GM12873 (cell line): Measurements from ENCODE around the gene ZDHHC8.

Experiments
- TF ChIP-seq, protein P1 (sequence below): IDR thresholded peaks from 2 replicates; pipeline ENCODE4 v1.5.1; 2012; ENCODE audit warnings: low read depth, mild to moderate bottlenecking, moderate library complexity, low read length, control low read depth; ENCODE audit not compliant: insufficient read depth; ENCODE audit errors: missing control alignments

The ZDHHC8 gene

GRCh38 chr22:20112623-20113511 lies 18.7 kb upstream of the ZDHHC8 start:
- TF ChIP-seq, protein P1, sequence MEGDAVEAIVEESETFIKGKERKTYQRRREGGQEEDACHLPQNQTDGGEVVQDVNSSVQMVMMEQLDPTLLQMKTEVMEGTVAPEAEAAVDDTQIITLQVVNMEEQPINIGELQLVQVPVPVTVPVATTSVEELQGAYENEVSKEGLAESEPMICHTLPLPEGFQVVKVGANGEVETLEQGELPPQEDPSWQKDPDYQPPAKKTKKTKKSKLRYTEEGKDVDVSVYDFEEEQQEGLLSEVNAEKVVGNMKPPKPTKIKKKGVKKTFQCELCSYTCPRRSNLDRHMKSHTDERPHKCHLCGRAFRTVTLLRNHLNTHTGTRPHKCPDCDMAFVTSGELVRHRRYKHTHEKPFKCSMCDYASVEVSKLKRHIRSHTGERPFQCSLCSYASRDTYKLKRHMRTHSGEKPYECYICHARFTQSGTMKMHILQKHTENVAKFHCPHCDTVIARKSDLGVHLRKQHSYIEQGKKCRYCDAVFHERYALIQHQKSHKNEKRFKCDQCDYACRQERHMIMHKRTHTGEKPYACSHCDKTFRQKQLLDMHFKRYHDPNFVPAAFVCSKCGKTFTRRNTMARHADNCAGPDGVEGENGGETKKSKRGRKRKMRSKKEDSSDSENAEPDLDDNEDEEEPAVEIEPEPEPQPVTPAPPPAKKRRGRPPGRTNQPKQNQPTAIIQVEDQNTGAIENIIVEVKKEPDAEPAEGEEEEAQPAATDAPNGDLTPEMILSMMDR = no peak

- TF ChIP-seq, protein P1 = no peak
These were observed 17.9 kb upstream of the ZDHHC8 start for GRCh38 chr22:20113551-20114310.

DNA sequence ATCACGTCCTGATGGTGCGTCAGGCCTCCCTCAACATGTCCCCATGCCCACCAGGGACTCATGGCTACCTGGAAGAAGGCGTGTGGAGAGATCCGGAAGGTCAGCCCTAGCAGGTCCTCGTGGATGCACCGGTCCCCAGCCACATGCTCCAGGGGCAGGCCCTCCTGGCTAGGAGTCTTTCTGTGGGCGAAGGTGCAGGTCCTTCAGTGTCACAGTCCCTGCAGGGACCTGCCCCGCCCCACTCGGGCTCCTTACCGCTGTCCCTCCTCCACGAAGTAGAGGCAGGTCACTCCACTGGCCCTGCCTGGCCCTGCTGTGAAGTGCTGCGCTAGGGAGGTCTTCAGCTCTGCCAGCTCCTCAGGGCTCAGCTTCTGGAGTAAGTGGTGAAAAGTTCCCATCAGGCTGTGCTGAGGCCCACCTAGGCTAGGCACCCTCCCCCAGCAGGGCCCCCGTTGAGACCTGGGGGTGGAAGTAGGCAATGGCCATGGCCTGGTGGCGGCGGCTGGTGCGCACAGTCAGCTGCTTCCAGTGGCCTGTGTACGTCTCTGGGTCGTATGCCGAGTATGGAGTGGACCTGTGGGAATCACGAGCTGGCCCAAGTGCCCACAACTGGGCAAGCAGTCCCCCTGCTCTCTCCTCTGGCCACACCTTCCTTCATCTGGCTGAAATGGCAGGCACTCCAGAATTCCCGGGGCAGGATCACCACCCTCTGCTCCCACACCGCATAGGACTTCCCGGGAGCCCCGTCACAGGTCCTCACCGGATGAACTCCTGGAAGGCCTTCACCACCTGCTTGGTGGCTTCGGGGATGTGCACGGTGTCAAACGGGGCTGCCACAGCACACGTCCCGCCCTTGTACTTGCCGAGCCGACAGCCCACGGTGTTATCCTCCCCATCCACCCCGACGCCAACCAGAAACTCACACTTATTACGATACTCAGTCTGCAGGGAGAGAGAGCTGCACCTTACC lies 16.8 kb upstream of the ZDHHC8 start:
- TF ChIP-seq, protein P1 = no peak

DNA sequence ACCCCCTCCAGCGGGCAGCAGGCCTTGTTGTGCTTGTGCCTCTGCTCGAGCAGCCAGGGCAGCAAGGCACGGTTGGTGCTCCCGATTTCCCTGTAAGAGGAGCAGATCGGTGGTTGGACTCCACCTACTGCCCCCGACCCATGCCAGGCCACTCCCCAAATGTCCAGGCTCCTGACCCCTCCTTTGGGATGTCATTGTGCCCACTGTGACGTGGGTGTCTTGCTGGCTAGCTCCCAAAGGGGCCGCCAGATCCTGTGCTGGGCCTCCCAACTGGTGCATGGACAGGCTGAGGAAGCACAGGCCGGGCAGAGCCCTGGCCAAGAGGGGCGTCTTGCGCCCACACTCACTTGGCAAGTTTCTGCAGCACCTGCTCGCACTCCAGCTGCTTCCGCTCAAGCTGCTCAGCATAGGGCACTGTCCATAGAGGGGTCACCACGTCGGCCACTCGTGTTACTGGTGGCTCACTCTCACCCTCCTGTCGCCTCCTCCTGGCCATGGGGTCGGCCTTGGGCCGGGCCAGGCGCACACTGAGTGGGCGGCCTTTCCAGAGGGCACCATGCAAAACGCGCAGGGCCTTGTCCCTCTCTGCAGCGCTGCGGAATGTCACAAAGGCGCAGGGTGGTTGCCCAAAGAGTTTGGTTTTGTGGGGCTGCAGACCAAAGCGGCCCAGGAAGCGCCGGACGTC lies 15.8 kb upstream of the ZDHHC8 start, which contains the start of gene RANBP1:
TSS of gene RANBP1 (plus strand) at position 414 of the 685 bp plus-strand sequence. CDS start at position 495, 81 bp downstream.
- TF ChIP-seq, protein P1 = no peak

- TF ChIP-seq, protein P1 = no peak
These were observed 15.1 kb upstream of the ZDHHC8 start for GRCh38 chr22:20116376-20116950.

DNA sequence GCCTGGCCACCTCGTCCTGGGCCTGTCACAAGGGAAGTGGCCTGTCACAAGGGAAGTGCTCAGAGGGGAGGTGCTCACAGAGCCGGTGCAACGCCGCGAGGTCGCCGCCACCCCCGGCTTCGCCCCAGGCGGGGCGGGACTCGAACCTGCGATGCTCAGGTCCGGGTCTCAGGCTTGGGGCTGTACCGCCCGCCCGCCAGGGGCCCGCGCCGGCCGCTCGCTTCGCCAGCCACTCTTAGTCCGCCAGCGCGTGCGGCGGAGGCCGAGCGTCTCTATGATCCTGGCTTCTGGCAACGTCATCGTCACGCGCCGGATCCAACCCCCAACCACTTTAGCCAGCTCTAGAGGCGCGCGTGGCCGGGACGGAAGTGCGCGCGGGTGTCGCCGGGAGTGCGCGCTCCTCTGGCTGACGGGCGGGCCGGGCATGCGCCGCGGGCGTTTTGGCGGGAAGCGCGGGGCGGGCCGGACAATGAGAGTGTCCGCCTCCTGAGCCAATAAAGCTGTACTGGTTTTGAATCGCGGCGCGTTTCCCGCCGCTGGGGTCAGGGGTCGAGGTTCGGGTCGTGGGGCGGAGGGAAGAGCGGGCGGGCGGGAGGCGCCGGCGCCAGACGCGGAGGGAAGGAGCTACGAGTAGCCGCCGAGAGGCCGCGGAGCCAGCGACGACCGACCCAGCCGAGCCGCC lies 14.5 kb upstream of the ZDHHC8 start, which contains the start of gene TRMT2A:
TSS of gene TRMT2A (minus strand) at position 276 of the 682 bp plus-strand sequence. CDS start 320 bp downstream, outside the sequence.
- TF ChIP-seq, protein P1 = no peak
